Measurements from ENCODE around the gene RWDD1.

DNA sequence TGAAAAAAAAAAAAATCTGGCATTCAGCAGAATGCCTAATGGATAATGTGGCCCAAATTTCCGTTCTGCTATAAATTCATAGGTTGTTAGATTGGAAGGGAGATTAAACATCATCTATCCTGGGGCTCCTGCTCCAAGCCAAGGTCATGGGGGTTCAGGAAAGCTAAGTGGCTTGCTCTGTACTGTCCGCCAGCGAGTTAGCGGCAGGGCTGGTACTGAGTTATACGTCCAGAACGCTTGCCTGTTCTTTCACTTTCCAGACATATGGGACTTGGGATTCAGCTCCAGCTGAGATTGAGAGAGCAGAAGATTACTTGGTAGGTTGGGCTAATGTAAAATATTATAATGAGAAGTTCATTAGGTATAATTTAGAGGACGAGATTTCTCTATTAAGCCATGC is 858 bp downstream of the RWDD1 start:
- TF ChIP-seq, protein P1, sequence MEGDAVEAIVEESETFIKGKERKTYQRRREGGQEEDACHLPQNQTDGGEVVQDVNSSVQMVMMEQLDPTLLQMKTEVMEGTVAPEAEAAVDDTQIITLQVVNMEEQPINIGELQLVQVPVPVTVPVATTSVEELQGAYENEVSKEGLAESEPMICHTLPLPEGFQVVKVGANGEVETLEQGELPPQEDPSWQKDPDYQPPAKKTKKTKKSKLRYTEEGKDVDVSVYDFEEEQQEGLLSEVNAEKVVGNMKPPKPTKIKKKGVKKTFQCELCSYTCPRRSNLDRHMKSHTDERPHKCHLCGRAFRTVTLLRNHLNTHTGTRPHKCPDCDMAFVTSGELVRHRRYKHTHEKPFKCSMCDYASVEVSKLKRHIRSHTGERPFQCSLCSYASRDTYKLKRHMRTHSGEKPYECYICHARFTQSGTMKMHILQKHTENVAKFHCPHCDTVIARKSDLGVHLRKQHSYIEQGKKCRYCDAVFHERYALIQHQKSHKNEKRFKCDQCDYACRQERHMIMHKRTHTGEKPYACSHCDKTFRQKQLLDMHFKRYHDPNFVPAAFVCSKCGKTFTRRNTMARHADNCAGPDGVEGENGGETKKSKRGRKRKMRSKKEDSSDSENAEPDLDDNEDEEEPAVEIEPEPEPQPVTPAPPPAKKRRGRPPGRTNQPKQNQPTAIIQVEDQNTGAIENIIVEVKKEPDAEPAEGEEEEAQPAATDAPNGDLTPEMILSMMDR (conservative IDR thresholded peaks at IDR 0.05): no peak
- TF ChIP-seq EZH2 (IDR thresholded peaks at IDR 0.05; ENCODE audit: low read depth): no peak
